Measurements from ENCODE around the gene CCL17. TPM values are rescaled to one million over a fixed set of nuclear protein-coding genes. Genes with fewer than 3 reads are reported as not detected.

Gene CCL17
- total RNA-seq, 2 donors from 2014 or later: not detected

GRCh38 chr16:57416084-57416483 is 11.5 kb downstream of the CCL17 start:
- no peak for DNase-seq (ENCODE audit: low spot score)
- no peaks in the 10 kb centered on the region for H3K27me3 ChIP-seq
- H3K4me1 ChIP-seq: peaks cover 0 to 34% of the 10 kb centered on the region in 2 donors
- no peaks in the 10 kb centered on the region for H3K9me3 ChIP-seq
- TF ChIP-seq, protein P1, sequence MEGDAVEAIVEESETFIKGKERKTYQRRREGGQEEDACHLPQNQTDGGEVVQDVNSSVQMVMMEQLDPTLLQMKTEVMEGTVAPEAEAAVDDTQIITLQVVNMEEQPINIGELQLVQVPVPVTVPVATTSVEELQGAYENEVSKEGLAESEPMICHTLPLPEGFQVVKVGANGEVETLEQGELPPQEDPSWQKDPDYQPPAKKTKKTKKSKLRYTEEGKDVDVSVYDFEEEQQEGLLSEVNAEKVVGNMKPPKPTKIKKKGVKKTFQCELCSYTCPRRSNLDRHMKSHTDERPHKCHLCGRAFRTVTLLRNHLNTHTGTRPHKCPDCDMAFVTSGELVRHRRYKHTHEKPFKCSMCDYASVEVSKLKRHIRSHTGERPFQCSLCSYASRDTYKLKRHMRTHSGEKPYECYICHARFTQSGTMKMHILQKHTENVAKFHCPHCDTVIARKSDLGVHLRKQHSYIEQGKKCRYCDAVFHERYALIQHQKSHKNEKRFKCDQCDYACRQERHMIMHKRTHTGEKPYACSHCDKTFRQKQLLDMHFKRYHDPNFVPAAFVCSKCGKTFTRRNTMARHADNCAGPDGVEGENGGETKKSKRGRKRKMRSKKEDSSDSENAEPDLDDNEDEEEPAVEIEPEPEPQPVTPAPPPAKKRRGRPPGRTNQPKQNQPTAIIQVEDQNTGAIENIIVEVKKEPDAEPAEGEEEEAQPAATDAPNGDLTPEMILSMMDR (IDR thresholded peaks at IDR 0.05): no peak
- H3K27ac ChIP-seq: peak overlapping the region in 1 of 2 donors; percentile 67
- H3K4me3 ChIP-seq: no peak overlapping the region
- H3K36me3 ChIP-seq: no peaks in the 10 kb centered on the region

- no peak for DNase-seq (ENCODE audit: low spot score)
- no peaks in the 10 kb centered on the region for H3K27me3 ChIP-seq
- H3K4me3 ChIP-seq: no peak overlapping the region
- no peaks in the 10 kb centered on the region for H3K36me3 ChIP-seq
- H3K27ac ChIP-seq: no peak overlapping the region
- H3K9me3 ChIP-seq: no peaks in the 10 kb centered on the region
- peaks cover 0 to 45% of the 10 kb centered on the region in 2 donors for H3K4me1 ChIP-seq
- TF ChIP-seq, protein P1 (IDR thresholded peaks at IDR 0.05): no peak
Observed at GRCh38 chr16:57419506-57419905, 14.9 kb downstream of the CCL17 start.

DNA sequence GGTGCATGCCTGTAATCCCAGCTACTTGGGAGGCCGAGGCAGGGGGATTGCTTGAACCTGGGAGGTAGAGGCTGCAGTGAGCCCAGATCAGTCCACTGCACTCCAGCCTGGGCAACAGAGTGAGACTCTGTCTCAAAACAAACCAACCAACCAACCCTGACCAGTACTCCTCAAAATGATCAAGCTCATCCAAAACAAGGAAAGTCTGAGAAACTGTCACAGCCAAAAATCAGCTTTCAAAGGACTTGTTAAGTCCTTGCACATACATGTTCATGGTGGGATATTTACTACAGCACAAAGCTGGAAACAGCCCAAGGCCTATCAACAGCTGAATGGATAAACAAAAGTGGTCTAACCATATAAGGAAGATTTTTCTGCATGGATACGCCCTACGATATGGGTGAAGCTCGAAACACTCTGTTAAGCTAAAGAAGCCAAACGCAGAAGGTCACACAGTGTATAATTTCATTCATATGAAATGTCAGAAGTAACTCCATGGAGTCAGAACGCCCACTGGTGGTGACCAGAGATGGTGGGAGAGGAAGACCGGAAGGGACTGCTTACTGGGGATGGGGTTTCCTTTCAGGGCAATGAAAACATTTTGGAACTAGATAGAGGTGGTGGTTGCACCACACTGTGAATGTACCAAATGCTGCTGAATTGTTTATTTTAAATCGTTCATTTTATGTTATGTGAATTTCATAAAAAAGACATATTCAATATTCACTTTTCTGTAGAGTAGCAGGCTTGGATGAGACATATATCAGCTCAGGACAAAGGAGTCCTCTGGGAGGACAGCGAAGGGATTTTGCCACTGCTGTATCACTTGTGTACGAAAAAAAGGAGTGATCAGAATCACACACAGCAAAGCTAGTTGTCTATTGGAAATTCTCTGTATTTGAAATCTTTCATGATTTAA is 17.7 kb downstream of the CCL17 start:
- TF ChIP-seq, protein P1 (IDR thresholded peaks at IDR 0.05): peak; percentile 44 to 71
- no peak for DNase-seq (ENCODE audit: low spot score)

GRCh38 chr16:57423152-57423551 is 18.6 kb downstream of the CCL17 start:
- no peak for DNase-seq (ENCODE audit: low spot score)
- H3K36me3 ChIP-seq: peaks cover 17% of the 10 kb centered on the region
- TF ChIP-seq, protein P1 (IDR thresholded peaks at IDR 0.05): no peak
- no peaks in the 10 kb centered on the region for H3K9me3 ChIP-seq
- no peaks in the 10 kb centered on the region for H3K27me3 ChIP-seq
- H3K27ac ChIP-seq: no peak overlapping the region
- H3K4me1 ChIP-seq: peaks cover 0 to 30% of the 10 kb centered on the region in 2 donors
- H3K4me3 ChIP-seq: no peak overlapping the region

More for the DNA sequence above, 17.7 kb downstream of the CCL17 start:
- Histone ChIP-seq H3K36me3 (peaks cover 10% of the 10 kb centered on the region), H3K27me3 (no peaks in the 10 kb centered on the region), H3K27ac (no peak overlapping the region), H3K4me1 (peaks cover 0 to 39% of the 10 kb centered on the region in 2 donors), H3K9me3 (no peaks in the 10 kb centered on the region), H3K4me3 (no peak overlapping the region)

DNA sequence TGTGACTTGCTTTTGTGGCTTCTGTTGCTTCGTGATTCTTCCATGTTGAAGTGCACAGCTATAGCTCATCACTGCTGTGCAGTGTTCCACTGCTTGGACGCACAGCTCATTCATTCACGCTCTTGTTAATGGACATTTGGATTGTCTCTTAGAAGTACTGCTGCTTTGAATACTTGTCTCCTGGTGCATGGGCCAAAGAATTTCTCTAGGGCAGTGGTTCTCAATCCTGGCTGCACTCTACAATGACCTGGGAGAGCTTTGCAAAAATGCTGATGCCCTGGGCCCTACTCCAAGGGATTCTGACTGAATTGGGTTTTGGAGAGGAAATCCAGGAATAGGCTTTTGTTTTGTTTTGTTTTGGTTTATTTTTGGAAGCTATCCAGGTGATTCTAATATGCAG is 20.0 kb downstream of the CCL17 start:
- peaks cover 0 to 18% of the 10 kb centered on the region in 2 donors for H3K4me1 ChIP-seq
- H3K27ac ChIP-seq: no peak overlapping the region
- no peak for DNase-seq (ENCODE audit: low spot score)
- TF ChIP-seq, protein P1 (IDR thresholded peaks at IDR 0.05): no peak
- no peaks in the 10 kb centered on the region for H3K9me3 ChIP-seq
- no peak overlapping the region for H3K4me3 ChIP-seq
- peaks cover 29% of the 10 kb centered on the region for H3K36me3 ChIP-seq
- H3K27me3 ChIP-seq: no peaks in the 10 kb centered on the region
